GM12891 (cell line): Measurements from ENCODE around the gene NMNAT3.

Source experiments
- DNase-seq: peaks from one replicate; pipeline ENCODE4 v3.0.0; 2011; ENCODE audit warnings: low spot score; ENCODE audit not compliant: insufficient read length
- FAIRE-seq: peaks from 2 replicates; lab custom pipeline; 2011; peaks lifted over from hg19 to GRCh38; lab: Jason Lieb, UNC
- PAX5 ChIP-seq: IDR thresholded peaks from 2 replicates; pipeline ENCODE4 v1.6.1; 2011; ENCODE audit warnings: low read length, moderate library complexity, mild to moderate bottlenecking; ENCODE audit not compliant: insufficient read depth, severe bottlenecking
- POLR2A ChIP-seq: IDR thresholded peaks from 2 replicates; pipeline ENCODE4 v1.6.1; 2011; ENCODE audit warnings: low read depth, low read length, control low read depth
- POLR2AphosphoS5 ChIP-seq: IDR thresholded peaks from 2 replicates; pipeline ENCODE4 v1.6.1; 2011; ENCODE audit warnings: low read depth, low read length, control low read depth
- POU2F2 ChIP-seq: IDR thresholded peaks from 2 replicates; pipeline ENCODE4 v1.6.1; 2011; ENCODE audit warnings: low read depth, mild to moderate bottlenecking, control low read depth, low read length, moderate library complexity
- SPI1 ChIP-seq: IDR thresholded peaks from 2 replicates; pipeline ENCODE4 v1.6.1; 2011; ENCODE audit warnings: low read depth, low read length, control low read depth
- TAF1 ChIP-seq: IDR thresholded peaks from 2 replicates; pipeline ENCODE4 v1.6.1; 2011; ENCODE audit warnings: low read depth, low read length, control low read depth

NMNAT3 gene

DNA sequence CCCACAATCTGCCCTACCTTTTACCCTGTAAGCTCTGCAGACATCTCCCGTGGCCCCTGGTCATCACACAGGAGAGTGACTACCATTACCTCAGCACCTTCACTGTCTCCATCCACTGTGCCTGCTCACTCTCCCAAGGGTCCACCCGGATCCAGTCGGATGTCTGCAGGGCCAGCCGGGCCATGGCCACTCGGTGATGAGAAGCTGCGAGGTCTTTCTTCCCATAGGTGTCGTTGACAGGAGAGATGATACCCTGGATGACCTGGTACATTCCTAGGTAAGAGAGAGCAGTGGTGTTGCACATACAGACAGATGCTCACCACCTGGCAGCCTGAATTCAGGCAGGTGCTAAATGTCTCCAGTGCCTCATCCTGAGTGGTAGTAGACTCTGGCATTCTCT lies 99.0 kb downstream of the NMNAT3 start:
- DNase-seq (no peak), FAIRE-seq (no peak)
- TF ChIP-seq POLR2AphosphoS5: no peak
- TF ChIP-seq SPI1: no peak
- TF ChIP-seq POU2F2: no peak
- no peak for TF ChIP-seq PAX5
- TF ChIP-seq TAF1: no peak
- no peak for TF ChIP-seq POLR2A

DNA sequence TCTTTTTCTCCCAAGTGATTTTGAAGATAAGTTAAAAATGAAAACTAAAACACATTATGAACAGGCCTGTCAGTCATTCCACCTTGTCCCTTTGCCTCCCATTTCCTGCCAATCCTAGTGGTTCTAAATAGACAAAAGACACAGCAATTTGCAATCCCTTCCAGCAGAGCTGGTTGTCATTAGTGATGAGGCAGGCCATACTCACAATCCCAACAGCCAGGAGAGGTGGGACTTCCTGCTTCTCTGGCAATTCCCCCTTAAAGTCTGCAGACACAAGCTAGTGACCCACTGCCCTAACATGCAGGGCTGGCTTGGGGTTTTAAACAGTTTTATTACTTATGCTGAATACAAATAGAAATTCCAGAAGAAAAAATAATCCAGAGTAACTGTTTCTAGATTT lies 99.9 kb downstream of the NMNAT3 start:
- DNase-seq (no peak), FAIRE-seq (no peak)
- no peak for TF ChIP-seq POLR2AphosphoS5
- TF ChIP-seq PAX5: no peak
- no peak for TF ChIP-seq TAF1
- TF ChIP-seq SPI1: no peak
- no peak for TF ChIP-seq POLR2A
- no peak for TF ChIP-seq POU2F2

DNA sequence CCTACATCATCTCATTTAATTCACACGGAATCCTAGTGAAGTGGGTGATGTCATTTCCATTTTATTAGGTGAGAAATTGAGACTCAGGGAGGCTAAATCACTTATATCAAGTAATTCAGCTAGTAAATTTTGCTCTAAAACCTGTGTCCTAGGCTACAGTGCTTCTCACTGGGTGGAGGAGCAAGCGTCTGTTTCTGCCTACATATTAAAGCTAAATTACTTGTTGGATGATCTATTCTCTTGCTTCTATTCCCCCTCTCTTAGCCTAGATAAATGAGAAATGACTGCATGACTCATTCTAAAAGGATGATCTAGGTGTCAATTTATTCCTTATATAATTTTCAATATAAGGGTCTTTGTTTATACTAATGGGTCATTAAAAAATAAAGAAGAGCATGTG lies 100.4 kb downstream of the NMNAT3 start:
- no peak for DNase-seq
- TF ChIP-seq PAX5 (no peak), SPI1 (no peak), POU2F2 (no peak), TAF1 (no peak), POLR2A (no peak), POLR2AphosphoS5 (no peak)
- no peak for FAIRE-seq

- DNase-seq (no peak), FAIRE-seq (no peak)
- TF ChIP-seq POU2F2: no peak
- TF ChIP-seq POLR2A: no peak
- TF ChIP-seq PAX5: no peak
- TF ChIP-seq TAF1: no peak
- no peak for TF ChIP-seq SPI1
- TF ChIP-seq POLR2AphosphoS5: no peak
These were observed 103.5 kb downstream of the NMNAT3 start for GRCh38 chr3:139574026-139574947.

GRCh38 chr3:139572847-139573672 lies 104.7 kb downstream of the NMNAT3 start:
- FAIRE-seq: no peak
- DNase-seq: no peak
- no peak for TF ChIP-seq PAX5
- no peak for TF ChIP-seq SPI1
- TF ChIP-seq TAF1: no peak
- TF ChIP-seq POU2F2: no peak
- no peak for TF ChIP-seq POLR2AphosphoS5
- TF ChIP-seq POLR2A: no peak

- DNase-seq (no peak), FAIRE-seq (no peak)
- TF ChIP-seq TAF1 (no peak), POLR2AphosphoS5 (no peak), POLR2A (no peak), PAX5 (no peak), SPI1 (no peak), POU2F2 (no peak)
These were observed 106.1 kb downstream of the NMNAT3 start for GRCh38 chr3:139571711-139572110.

DNA sequence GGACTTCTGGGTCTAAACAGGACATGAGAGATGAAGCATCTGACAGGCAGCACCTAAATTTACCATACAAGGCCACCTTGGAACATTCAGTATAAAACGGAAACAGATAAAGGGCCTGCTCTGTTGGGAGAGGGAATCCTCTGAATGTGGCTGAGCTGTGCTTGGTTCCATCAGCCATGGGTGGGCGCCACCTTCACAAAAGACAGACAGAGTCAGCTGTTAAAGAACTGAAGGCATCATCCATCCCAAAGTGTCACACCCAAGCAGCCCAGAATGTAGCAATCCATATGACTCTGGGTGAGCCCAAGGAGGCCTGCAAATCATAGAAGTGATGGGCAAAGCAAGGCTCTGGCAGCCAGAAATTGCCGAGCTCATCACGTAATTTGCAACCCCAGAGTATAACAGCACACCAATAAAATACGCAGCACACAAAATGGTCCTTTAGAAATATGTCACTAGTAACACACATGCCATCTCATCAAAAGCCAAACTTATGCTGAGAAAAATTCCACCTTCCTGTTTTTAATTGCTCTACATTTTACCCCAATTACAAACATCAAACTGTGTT lies 113.4 kb downstream of the NMNAT3 start:
- no peak for DNase-seq
- TF ChIP-seq POLR2A: no peak
- TF ChIP-seq SPI1: no peak
- no peak for TF ChIP-seq POLR2AphosphoS5
- no peak for TF ChIP-seq PAX5
- no peak for TF ChIP-seq POU2F2
- TF ChIP-seq TAF1: no peak
- no peak for FAIRE-seq

- FAIRE-seq: peak; percentile 60
- TF ChIP-seq PAX5 (no peak), POLR2A (no peak), TAF1 (no peak), SPI1 (no peak), POLR2AphosphoS5 (no peak), POU2F2 (no peak)
- no peak for DNase-seq
These were observed 115.7 kb downstream of the NMNAT3 start for GRCh38 chr3:139561959-139562676.
